B cell (primary cell): Measurements from ENCODE around the gene ACP5. TPM values are rescaled to one million over a fixed set of nuclear protein-coding genes. Genes with fewer than 3 reads are reported as not detected.
A peak's percentile ranks its signal among the peaks of the same experiment; 100 is the strongest.

Experiments
- ATAC-seq: fragments of 200-7000 bp; cut with Tn5 transposase; one replicate; pipeline ENCODE4 v1.10.0; 2021; ENCODE audit warnings: low read depth, mild to moderate bottlenecking, moderate number of reproducible peaks, moderate library complexity
- CTCF ChIA-PET: fragments of 350-600 bp; sonication (Branson Sonifier 250); formaldehyde crosslinking; loops from one replicate; lab custom pipeline; 2021; ENCODE audit warnings: antibody characterized with exemption, inconsistent platforms; lab: Charles Lee
- POLR2A ChIA-PET: fragments of 350-600 bp; sonication (Branson Sonifier 250); formaldehyde crosslinking; loops from one replicate; lab custom pipeline; 2021; ENCODE audit warnings: antibody characterized with exemption; lab: Charles Lee
- DNase-seq: peaks from one replicate; pipeline ENCODE4 v3.0.0; 2013
- H2AFZ ChIP-seq: 2 replicates; pipeline ENCODE4 v1.6.1; 2012; ENCODE audit warnings: mild to moderate bottlenecking, low read depth, low read length; ENCODE audit not compliant: insufficient read depth, poor library complexity, severe bottlenecking
- H3K27ac ChIP-seq, 2 donors: 1 replicate in 1 of 2; 2 replicates in 1 of 2; pipeline ENCODE4 v1.5.1; 2012 to 2013; ENCODE audit warnings: low read length in 2 of 2, mild to moderate bottlenecking in 2 of 2, moderate library complexity in 1 of 2
- H3K27me3 ChIP-seq, 4 experiments: fragments of 200-600 bp in 1 of 4; sonication (generic) in 1 of 4; replicated peaks in 1 of 4; 1 replicate in 2 of 4; 2 replicates in 2 of 4; pipeline versions ENCODE4 v1.6.1 to v1.7.0; 2013 to 2016; ENCODE audit warnings: low read length in 3 of 4, mild to moderate bottlenecking in 2 of 4, mixed read lengths in 1 of 4, moderate library complexity in 1 of 4; ENCODE audit not compliant: insufficient read depth in 4 of 4, control insufficient read depth in 3 of 4; ENCODE audit errors: control extremely low read depth in 1 of 4
- H3K36me3 ChIP-seq, 2 experiments: replicated peaks in 1 of 2; 1 replicate in 1 of 2; 2 replicates in 1 of 2; pipeline versions ENCODE4 v1.6.1 to v1.7.1; 2013; ENCODE audit warnings: low read length in 1 of 2; ENCODE audit not compliant: insufficient read depth in 2 of 2, control insufficient read depth in 1 of 2; ENCODE audit errors: control extremely low read depth in 1 of 2, extremely low read depth in 1 of 2
- H3K4me1 ChIP-seq, 2 donors: fragments of 200-600 bp in 1 of 2; sonication (generic) in 1 of 2; 1 replicate in 1 of 2; 2 replicates in 1 of 2; pipeline versions ENCODE4 v1.5.1 to v1.6.1; 2013 to 2017; ENCODE audit warnings: low read length in 2 of 2; ENCODE audit not compliant: control insufficient read depth in 2 of 2, insufficient read depth in 2 of 2
- H3K4me2 ChIP-seq: replicated peaks from 2 replicates; pipeline ENCODE3; 2012; ENCODE audit warnings: mild to moderate bottlenecking, low read depth, low read length; ENCODE audit not compliant: poor library complexity, severe bottlenecking
- H3K4me3 ChIP-seq, 5 experiments: fragments of 200-600 bp in 1 of 5; sonication (generic) in 1 of 5; 1 replicate in 3 of 5; 2 replicates in 2 of 5; pipeline versions ENCODE4 v1.5.1 to v1.7.0; 2011 to 2016; ENCODE audit warnings: low read length in 4 of 5, mild to moderate bottlenecking in 4 of 5, low read depth in 2 of 5, control low read depth in 1 of 5, moderate library complexity in 1 of 5; ENCODE audit not compliant: insufficient read depth in 1 of 5; ENCODE audit errors: control extremely low read depth in 1 of 5, extremely low read depth in 1 of 5
- H3K79me2 ChIP-seq: fragments of 200-600 bp; sonication (generic); one replicate; pipeline ENCODE4 v1.6.0; 2016; ENCODE audit warnings: low read length; ENCODE audit not compliant: control insufficient read depth, insufficient read depth
- H3K9ac ChIP-seq: fragments of 200-600 bp; sonication (generic); 2 replicates; pipeline ENCODE4 v1.6.1; 2017; ENCODE audit warnings: mild to moderate bottlenecking, low read length, moderate library complexity
- H3K9me3 ChIP-seq, 3 donors: one replicate each; pipeline versions ENCODE4 v1.6.1 to v1.7.1; 2013; ENCODE audit warnings: low read length in 2 of 3; ENCODE audit not compliant: control insufficient read depth in 2 of 3, insufficient read depth in 1 of 3; ENCODE audit errors: control extremely low read depth in 1 of 3
- H4K20me1 ChIP-seq: 2 replicates; pipeline ENCODE4 v1.6.0; 2012; ENCODE audit warnings: mild to moderate bottlenecking, low read length; ENCODE audit not compliant: insufficient read depth, control insufficient read depth, poor library complexity, severe bottlenecking
- H3K27ac Mint-ChIP-seq: one replicate; pipeline ENCODE4 v1.8.0; 2021; ENCODE audit warnings: mixed read lengths
- H3K27me3 Mint-ChIP-seq: one replicate; pipeline ENCODE4 v1.8.0; 2021; ENCODE audit warnings: mixed read lengths
- H3K4me1 Mint-ChIP-seq: one replicate; pipeline ENCODE4 v1.8.0; 2021; ENCODE audit warnings: mixed read lengths
- H3K4me3 Mint-ChIP-seq: one replicate; pipeline ENCODE4 v1.8.0; 2021; ENCODE audit warnings: mixed read lengths
- H3K9me3 Mint-ChIP-seq: one replicate; pipeline ENCODE4 v1.8.0; 2022; ENCODE audit warnings: mixed read lengths; ENCODE audit not compliant: insufficient read depth
- CTCF ChIP-seq: fragments of 200-600 bp; IDR thresholded peaks from one replicate; pipeline ENCODE4 v1.8.0; 2022; ENCODE audit warnings: antibody characterized with exemption, mild to moderate bottlenecking
- EZH2 ChIP-seq: IDR thresholded peaks from 2 replicates; pipeline ENCODE4 v1.6.1; 2012; ENCODE audit warnings: borderline replicate concordance, low read depth, mild to moderate bottlenecking, moderate library complexity, low read length; ENCODE audit not compliant: insufficient read depth, poor library complexity, severe bottlenecking
- WGBS: methylation state at CpG from one replicate; pipeline ENCODE4 v1.1.5; 2013; ENCODE audit warnings: missing lambda C conversion rate; ENCODE audit not compliant: insufficient coverage; 5-methylcytosine and 5-hydroxymethylcytosine counted together
- intact Hi-C: fragments of 100-400 bp; cut with micrococcal nuclease; formaldehyde crosslinking; loops from one replicate; pipeline ENCODE4 v1.10.0; 2022
- polyA minus RNA-seq: library from RNA; depleted of rRNA, polyadenylated mRNA; stranded (reverse); fragments of >200 nt; gene quantifications from 2 replicates; pipeline ENCODE4 v1.2.3, GENCODE V29; 2012
- polyA plus RNA-seq: library from polyadenylated mRNA; depleted of rRNA; stranded (reverse); fragments of >200 nt; gene quantifications from 2 replicates; pipeline ENCODE4 v1.2.3, GENCODE V29; 2012
- total RNA-seq, 2 donors: library from RNA; stranded (reverse); fragments of 120-200 nt in 1 of 2; gene quantifications; 1 replicate in 1 of 2; 2 replicates in 1 of 2; pipeline versions ENCODE4 v1.2.3 to v1.2.4, GENCODE V29; 2013 to 2022

ACP5 gene
- total RNA-seq (151 and 158 TPM in 2 replicates), polyA plus RNA-seq (152 and 169 TPM in 2 replicates), polyA minus RNA-seq (116 and 123 TPM in 2 replicates)
- 96.4 TPM for total RNA-seq (2013)

GRCh38 chr19:11577451-11578257 is at the start of gene ACP5:
TSS of gene ACP5 (minus strand) at chr19:11577645. CDS start at chr19:11577317, 328 bp downstream.
- Histone ChIP-seq H3K27me3 (no peaks in the 10 kb centered on the region), H2AFZ (peak within 1 kb of the TSS; percentile 72), H3K4me3 (peak within 1 kb of the TSS in 4 of 5 experiments; percentile 61 to 80 (median 68)), H3K9ac (peak within 1 kb of the TSS; percentile 75), H3K79me2 (peaks cover 5% of the 10 kb centered on the region), H3K36me3 (peaks cover 0 to 19% of the 10 kb centered on the region in 2 experiments), H4K20me1 (no peaks in the 10 kb centered on the region), H3K9me3 (no peaks in the 10 kb centered on the region), H3K4me1 (peaks cover 64 to 94% of the 10 kb centered on the region in 2 donors), H3K27ac (peak within 1 kb of the TSS; percentile 67 to 77), H3K4me2 (peak within 1 kb of the TSS; percentile 93)
- ChIA-PET POLR2A (interaction anchor here (1.7 to 3.0 kb wide), 2 partner anchors 9 to 16 kb away, joined by 4 to 19 read pairs; no protein-coding TSS in a partner anchor), CTCF (interaction anchor here (1.5 to 7.2 kb wide), 4 partner anchors 9 to 49 kb away, joined by 5 to 61 read pairs (median 6); partner anchors contain the start of gene ECSIT)
- Mint-ChIP-seq H3K27me3 (no peaks in the 10 kb centered on the region), H3K4me1 (peaks cover 67% of the 10 kb centered on the region), H3K9me3 (no peaks in the 10 kb centered on the region), H3K4me3 (peak within 1 kb of the TSS; percentile 91), H3K27ac (peak within 1 kb of the TSS; percentile 94)
- TF ChIP-seq CTCF, result no peak
- no peak for TF ChIP-seq EZH2
- 59% methylated on average over 13 of the region's 18 CpGs for whole genome bisulfite sequencing
- intact Hi-C loops, result no loop called here
- DNase-seq (peak; percentile 41), ATAC-seq (no peak)

- H3K9me3 Mint-ChIP-seq, result no peaks in the 10 kb centered on the region
- 89% methylated on average over 15 of the region's 15 CpGs for WGBS
- H3K4me3 Mint-ChIP-seq, result no peak overlapping the region
- H3K27me3 ChIP-seq, result peaks cover 0 to 4% (median 0%) of the 10 kb centered on the region in 4 experiments
- no peak overlapping the region for H2AFZ ChIP-seq
- DNase-seq, result no peak
- no peaks in the 10 kb centered on the region for H4K20me1 ChIP-seq
- no peak overlapping the region for H3K27ac Mint-ChIP-seq
- H3K79me2 ChIP-seq, result no peaks in the 10 kb centered on the region
- H3K27me3 Mint-ChIP-seq, result peaks cover 9% of the 10 kb centered on the region
- H3K9me3 ChIP-seq, result peaks cover 0 to 3% (median 0%) of the 10 kb centered on the region in 3 donors
- no peak overlapping the region for H3K27ac ChIP-seq
- ChIA-PET CTCF (no interaction called here), POLR2A (no interaction called here)
- peaks cover 14% of the 10 kb centered on the region for H3K4me1 Mint-ChIP-seq
- no peaks in the 10 kb centered on the region for H3K36me3 ChIP-seq
- no peak overlapping the region for H3K9ac ChIP-seq
- H3K4me2 ChIP-seq, result no peak overlapping the region
- TF ChIP-seq CTCF (no peak), EZH2 (no peak)
- ATAC-seq, result no peak
- intact Hi-C loops, result no loop called here
- H3K4me1 ChIP-seq, result peaks cover 10 to 11% of the 10 kb centered on the region in 2 donors
- H3K4me3 ChIP-seq, result no peak overlapping the region
Observed at GRCh38 chr19:11626252-11626651, 48.8 kb upstream of the ACP5 start.
